HG03139 (cell line): ENCODE measurements around the gene RAP1A.
A peak's percentile ranks its signal among the peaks of the same experiment; 100 is the strongest.

ENCODE experiments used
- ATAC-seq: cut with Tn5 transposase; IDR thresholded peaks from one replicate; pipeline ENCODE4 v1.9.1; 2021; ENCODE audit not compliant: unreplicated experiment

RAP1A gene

DNA sequence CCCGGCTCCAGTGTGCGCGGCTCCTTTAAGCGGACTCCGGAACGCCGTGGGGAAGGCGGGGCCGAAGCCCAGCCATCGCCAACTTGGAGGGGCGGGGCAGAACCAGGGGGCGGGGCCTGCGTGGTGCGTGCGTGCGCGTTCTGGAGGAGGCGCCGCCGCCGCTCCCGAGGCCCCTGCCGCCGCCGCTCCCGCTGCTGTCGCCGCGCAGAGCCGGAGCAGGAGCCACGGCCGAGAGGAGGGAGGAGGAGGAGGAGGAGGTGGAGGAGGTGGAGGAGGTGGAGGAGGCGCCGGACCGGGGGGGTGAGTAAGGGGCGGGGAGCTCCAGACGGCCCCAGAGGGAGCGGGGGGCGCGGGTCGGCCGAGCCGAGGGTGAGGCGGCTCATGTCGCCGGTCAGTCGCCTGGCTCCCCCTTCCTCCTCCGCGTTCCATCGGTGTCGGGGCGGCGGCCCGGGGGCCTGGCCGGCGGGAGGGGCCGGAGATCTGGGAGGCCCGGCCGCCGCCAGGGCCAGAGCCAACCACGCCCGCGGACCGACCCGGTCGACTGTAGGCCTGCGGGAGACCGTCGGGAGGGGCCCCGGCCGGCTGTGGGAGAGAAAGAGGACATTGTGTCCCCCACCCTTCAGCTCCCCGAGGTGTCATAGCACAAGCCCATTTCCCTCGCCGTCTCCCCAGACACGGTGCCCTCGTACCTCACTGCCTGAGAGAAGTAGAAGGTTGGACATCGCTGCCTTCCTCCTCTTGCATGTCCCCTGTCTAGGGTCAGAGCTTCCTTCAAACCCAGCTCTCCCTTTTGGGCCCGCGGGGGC, at the start of gene RAP1A:
Gene RAP1A, plus strand, starts transcription at position 155 of the 806 bp plus-strand sequence. CDS start 71,572 bp downstream, outside the sequence.
- peak; percentile 58 for ATAC-seq

DNA sequence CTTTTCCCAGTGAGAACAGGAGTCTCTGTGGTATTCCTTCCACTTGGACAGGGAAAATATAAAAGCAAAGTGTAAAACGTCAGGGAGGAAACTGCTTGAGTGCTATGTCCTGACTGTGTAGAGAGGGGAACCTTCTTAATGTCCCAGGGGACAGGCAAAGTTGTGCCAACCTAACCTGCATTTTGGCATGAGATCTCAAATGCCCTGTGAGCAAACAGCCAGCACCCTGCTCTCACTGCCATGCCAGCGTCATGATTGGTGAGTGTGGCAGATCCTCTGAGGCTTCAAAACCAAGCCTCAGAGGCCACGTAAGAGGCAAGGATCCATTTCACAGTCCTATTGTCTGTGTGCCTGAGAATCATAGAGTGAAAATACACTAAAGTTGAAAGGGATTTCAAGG, 49.7 kb upstream of the RAP1A start:
- no peak for ATAC-seq

DNA sequence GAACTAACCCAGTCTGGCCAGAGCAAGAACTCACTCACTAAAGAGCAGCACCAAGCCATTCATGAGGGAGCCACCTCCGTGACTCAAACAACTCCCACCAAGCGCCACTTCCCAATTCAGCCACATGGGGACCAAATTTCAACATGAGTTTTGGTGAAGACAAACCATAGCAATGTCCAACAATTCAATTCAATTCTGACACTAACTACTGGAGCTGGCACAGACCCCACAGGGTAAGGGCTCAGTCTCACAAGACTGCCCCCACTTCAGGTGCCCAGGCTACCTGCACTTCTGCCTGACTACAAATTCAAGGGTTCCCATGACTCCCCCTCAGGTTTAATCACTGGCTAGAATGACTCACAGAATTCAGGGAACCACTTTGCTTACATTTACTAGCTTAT, 48.8 kb upstream of the RAP1A start:
- ATAC-seq: no peak

DNA sequence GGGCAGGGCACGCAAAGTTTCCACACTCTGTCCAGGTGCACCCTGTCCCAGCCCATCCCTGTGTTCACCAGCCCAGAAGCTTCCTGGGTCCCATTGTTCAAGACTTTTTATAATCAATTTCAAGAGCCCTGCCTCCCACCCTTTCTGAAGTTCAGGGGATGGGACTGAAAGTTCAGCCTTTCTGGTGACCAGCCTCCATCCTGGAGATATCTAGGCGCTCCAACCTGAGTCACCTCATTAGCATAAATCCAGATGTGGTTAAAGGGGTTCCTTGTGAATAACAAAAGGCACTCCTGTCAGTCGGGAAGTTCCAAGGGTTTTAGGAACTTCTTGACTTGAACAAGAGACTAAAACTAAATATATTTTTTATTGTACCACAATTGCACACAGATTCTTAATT, 48.4 kb upstream of the RAP1A start:
- ATAC-seq: no peak

DNA sequence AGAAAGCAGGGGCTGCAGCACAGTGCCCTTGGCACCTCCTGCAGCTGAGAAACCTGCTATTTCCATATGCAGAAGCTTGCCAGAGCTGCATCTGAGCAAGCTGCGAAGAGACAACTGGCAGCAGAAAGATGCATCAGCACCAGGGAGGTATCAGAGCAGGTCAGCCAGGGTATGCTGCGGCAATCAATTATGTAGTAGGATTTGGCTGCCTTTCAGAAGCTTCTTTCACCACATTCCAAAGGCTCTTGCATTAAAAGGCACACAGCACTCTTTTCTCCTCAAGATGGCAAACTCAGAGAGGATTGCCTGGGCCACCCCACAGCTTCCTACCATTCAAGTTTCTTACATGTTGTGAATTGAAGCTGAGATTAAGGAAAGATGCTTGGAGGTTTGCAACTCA, 47.6 kb upstream of the RAP1A start:
- ATAC-seq: no peak

DNA sequence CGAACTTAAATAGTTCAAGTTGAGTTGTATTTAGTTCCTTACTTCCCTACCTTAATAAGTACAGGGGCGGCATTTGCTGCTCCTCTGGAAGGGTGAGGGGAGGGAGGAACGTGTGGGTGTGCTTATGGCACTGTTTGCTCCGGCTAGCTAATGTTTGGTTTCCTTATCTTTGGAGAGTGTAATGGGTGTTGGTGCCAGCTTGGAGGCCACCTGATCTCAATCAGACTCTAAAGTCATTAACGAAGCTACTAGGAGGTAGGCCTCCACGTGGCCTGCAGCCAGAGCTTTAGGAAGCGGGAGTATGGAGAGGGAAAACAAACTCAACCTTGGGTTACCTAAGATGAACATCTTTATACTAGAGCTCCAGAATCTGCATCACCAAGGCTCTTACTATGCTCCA, 43.0 kb upstream of the RAP1A start:
- ATAC-seq: no peak

DNA sequence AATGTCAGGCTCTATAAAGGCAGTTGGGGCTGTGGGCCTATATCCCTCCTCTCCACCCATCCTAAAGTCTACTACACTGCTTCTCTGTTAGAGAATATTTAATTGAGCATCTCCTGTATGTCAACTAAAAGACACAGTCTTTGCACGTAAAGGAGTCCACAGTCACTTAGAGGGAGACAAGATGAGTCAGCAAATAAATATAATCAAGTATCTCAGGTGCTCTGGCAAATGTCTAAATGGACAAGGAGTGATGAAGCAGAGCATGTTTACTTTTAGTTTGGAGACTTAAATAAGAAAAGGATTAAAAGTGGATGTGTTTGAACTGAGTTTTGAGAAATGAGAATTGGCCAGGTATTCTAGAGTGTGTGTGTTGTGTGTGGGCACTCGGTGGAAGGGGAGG, 41.8 kb upstream of the RAP1A start:
- ATAC-seq: no peak

DNA sequence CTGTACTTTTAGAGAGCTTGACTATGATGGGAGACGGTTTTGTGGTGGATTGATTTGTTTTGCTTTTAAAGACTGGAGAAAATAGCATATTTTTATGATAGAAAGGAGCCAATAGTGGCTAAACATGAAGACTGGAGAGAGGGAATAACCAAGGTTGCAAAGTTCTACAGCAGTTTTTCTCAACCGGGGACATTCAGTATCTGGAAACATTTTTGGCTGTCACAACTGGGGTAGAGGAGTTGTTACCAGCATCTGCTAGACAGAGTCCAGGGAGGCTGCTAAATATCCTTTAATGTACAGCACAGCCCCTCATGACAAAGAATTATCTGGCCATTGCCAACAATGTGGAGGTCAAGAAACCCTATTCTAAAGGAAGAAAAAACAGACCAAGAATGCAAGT, 38.4 kb upstream of the RAP1A start:
- no peak for ATAC-seq

DNA sequence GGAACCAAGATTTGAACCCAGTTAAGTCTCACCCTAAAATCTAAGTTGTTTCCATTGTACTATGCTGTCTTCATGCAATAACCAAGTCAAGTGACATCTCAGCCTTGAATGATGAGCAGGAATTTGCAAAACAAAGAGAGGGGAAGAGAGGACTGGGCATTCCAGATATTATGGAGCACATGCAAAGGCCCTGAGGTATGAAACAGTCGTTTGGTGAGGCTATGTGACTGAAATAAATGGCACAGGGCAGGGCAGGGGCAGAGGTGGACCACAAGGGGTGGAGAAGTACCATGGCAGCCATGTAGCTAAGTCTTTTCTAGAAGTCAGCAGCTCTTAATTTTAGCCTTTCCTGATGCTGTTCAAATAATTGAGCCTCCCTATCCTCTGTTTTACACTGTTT, 37.6 kb upstream of the RAP1A start:
- ATAC-seq: no peak

DNA sequence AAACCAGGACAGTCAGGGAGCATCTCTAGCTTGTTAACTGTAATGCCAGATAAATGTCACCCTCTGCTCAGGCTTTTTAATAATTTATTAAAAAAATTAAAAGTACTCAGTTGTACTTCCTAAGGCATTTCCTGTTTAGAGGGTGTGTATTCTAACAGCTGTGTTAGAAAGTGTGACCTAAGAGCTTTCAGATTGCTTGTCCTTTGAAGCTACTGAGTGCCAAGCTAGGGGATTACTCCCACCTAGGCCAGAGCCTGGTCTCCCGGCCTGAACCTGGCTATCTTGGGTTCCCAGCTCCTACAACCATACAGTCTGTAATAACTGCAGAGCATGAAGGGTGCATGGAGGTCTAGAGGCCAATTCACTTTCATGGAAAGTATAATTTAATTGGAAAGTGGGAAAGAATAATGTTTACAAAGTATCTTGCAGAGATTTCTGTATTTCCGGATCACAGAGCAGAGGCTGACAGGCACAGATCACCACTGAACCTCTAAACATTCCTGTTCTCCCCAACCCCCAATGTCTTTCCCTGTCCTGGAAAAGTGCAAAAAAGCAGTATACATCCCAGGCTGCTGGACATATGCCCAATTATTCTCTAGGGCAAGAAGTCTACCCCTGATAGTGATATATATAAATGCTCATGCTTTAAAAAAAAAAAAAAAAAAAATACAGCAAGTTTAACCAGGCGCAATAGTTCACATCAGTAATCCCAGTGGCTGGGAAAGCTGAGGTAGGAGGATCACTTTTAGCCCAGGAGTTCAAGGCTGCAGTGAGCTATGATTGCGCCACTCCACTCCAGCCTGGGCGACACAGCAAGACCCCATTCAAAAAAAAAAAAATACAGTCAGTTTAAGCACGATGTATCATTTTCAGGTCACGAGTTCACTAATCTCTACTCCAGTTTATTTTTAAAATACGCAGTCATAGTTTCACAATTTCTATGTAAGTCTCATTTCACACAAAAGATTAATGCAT, 36.7 kb upstream of the RAP1A start:
- no peak for ATAC-seq

DNA sequence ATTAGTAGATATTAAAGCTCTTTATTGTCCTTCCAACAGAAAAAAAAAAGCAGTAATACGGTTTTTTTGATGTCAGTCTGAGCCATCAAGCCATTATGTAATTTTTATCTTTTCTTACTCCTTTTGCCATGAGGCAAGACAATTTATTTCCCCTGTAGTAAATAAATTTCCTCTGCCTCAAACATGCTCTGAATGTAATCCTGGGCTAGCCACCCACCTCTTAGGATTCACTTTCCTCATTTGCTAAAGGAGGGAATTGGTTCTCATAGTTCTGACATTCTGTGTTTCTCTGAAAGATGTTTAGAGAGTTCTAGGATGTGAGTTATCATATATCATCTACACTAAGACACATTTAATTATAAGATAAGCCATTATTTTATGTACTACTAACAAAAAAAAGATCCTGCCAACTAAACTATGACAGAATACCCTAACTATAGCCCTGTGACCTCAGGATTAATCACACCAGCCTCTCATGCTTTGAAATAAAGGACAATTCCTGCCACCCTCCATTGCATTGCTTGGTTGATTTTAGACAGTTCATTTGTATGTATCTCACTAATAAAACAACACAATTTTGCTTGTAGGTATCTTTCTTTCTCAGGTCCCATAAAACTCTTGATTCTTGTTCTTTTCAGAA, 34.0 kb upstream of the RAP1A start:
- no peak for ATAC-seq

DNA sequence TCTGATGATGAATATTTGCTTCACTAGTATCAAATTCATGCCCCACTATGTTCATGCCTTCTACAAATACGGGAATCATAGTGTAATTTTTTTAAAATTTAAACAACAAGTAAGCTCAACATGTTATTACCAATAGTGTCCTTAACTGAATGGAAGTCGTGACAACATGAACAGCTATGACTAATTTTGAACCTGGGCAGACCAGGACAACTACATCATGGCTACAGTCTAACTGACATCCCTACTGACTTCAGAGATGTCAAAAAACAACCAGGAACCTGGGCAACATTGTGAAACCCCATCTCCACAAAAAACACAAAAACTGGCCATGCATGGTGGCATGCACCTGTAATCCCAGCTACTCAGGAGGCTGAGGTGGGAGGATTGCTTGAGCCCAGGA, 33.5 kb upstream of the RAP1A start:
- no peak for ATAC-seq

DNA sequence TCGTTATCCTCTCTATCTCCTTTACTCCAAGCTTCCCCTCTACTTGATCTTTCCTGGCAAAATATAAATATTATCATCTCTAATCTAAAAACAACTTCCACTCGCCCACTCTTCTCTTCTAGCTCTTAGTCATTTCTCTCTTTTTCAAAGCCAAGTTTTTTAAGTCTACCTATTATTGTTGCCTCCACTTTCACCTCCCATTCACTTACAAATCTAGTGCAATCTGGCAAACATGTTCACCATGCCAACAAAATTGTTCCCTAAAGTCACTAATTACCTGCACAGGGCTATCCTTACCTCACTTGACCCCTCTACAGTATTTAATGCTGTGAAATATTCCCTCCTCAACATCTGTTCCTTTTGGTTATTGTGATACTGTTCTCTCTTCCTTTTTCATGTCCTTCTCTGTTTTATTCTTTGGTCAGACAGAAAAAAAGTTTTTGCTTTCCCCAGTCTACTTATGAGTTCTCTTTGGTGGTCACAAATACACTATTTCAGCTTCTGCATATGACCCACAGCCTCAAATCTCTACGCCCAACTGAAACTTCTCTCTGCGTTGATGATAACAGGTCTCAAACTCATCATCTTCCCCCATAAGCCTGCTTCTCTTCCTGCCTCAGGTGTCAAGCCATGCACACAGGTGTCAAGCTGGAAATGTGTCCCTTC, 31.9 kb upstream of the RAP1A start:
- ATAC-seq: no peak

DNA sequence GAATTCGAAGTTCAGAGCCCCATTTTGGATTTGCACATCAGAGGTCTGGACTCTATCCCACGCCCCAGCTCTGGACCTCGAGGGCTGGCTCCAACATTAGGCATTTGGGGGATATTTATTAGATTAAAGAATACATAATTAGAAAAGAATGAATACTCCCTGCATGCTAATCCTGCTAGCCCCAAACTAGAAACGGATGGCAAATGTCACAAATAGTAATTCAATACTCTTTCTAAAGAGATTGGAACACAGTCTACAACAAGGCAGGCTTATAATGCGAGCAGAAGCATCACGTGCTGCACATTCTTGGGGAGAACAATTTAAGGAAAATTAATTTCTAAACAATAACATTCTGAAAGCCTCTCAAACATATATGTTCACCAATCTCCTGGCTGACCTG, 27.7 kb upstream of the RAP1A start:
- no peak for ATAC-seq

DNA sequence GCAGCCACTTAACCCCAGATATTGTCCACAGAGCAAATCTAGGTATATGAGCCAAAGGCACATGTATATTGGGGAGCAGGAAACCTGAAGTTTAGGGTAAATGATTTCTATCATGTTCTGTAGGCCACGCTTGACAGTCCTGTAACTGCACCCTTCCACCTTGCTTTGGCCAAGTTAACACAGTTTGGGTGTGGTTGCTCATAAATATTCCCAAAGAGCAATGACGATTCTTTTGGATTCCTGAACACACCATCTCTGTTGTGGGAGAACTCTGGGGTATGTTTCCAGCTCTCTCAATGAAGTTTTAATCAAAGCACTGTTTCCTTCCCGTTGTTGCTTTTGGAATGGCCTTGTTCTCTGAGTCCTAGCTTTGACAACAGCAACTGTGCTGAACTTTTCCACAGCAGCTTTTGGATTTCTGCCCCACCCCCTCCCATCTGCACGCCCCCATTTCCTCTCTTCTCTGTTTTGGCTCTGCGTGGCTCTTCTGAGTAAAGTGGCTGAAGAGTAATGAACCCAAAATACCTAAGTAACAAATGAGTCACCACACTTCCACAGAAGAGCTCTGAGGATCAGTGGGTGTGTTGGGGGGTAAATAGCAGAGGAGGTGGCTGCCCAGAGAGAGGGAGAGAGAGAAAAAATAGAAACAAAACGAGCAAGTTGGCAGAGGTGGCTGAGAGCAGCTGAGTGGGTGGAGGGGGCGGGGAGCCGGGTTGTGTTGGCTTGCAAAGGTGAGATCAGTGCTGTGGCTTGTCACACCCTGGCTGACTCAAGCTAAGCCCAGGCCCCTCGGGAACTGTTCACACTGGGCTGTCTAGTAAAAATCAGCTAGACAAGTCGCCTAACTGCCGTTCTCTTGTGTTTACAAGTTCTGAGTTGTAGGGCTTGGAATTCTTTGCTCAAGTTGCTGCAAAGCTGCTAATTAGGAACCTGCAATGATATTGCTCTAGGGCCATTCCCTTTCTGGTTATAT, 26.9 kb upstream of the RAP1A start:
- peak; percentile 86 for ATAC-seq

DNA sequence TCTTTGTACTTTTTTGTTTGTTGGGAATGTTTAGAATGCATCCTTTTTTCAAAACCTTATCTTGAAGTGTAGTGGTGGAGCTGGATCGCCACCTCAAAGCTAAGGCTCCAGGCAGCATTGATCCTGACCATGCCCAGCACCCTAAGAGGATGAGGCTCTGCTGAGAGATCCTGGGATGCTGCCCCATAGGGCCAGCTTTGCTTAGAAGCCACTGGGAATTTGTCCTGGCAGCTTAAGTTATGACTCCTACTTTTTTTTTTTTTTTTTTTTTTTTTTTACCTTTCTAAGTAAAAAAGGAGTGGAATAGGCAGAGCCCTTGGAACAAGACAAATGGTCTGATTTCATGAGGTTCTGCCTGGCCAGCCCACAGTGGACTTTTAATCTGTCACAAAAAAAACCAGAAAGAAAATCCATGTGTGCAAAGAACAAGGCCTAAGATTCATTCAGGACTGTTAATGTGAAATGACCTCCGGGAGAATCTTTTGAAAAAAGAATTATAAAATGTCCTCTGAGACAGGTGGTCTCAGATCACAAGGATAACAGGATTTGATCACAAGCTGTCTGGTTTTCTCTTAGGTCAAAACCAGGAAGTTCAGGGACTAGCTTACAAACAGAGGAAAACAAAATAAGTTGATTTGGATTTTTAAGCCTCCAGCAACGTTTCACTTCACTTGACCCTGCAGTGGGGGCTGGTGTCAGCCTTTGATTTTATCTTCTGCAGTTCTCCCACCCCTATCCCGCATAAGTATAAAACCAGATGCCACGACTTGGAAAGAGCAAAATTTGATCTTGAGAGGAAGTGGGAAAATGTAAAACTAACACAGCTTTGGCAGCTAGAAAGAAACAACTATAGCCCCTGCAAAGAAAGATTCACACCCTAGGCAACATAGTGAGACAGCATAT, 25.9 kb upstream of the RAP1A start:
- ATAC-seq: no peak

DNA sequence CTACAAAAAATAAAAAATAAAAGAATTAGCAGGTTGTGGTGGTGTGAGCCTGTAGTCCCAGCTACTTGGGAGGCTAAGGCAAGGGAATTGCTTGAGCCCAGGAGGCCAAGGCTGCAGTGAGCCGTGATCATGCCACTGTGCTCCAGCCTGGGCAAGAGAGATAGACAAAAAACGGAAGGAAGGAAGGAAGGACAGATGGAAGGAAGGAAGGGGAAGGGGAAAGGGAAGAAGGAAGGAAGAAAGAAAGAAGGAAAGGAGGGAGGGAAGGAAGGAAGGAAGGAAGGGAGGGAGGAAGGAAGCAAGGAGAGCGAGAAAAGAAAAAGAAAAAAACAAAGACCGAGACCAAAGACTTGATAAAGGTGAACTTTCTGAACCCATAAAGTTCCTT, 25.3 kb upstream of the RAP1A start:
- ATAC-seq: no peak

DNA sequence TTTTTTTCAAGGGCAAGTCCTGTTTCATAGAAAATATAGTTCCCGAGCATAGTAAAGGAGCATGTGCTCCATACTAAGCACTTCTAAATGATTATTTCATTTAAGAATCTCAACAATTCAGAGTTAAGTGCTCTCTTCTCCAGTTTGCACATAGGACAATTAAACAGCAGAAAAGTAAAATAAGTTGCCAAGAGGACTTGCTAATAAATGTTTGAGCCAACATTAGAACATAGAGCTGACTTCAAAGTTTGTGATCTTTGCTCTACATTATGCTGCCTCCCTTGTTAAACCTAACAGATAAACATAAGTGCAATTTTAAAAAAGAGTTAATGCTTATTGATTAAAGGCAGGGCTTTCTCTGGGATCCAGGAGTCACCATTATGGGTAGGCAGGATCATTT, 23.8 kb upstream of the RAP1A start:
- ATAC-seq: no peak

DNA sequence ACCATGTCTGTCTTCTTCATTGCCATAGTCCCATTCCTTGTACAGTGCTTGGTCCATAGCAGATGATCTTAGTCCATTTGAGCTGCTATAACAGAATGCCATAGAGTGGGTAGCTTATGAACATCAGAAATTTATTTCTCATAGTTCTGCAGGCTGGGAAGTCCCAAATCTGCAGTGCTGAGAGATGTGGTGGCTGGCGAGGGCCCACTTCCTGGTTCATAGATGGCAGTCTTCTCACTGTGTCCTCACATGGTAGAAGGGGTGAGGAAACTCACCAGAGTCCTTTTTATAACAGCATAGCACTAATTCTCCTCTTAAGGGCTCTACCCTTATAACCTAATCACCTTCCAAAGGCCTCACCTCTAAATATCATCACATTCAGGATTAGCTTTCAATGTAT, 23.1 kb upstream of the RAP1A start:
- ATAC-seq: no peak
